ENCODE data around the gene GSN.

GRCh38 chr9:121281614-121282276 lies 13.8 kb downstream of the GSN start:
- TF ChIP-seq CHCHD3 (CRISPR knock-in tag; IDR thresholded peaks at IDR 0.05) (no peak), RAD21 (CRISPR knock-in tag; conservative IDR thresholded peaks at IDR 0.05 in 1 of 2, IDR thresholded peaks at IDR 0.05 in 1 of 2) (no peak), MECOM (CRISPR knock-in tag; IDR thresholded peaks at IDR 0.05) (no peak), SAP30 (IDR thresholded peaks at IDR 0.05; ENCODE audit: borderline replicate concordance, insufficient read depth, low read depth, low read length, poor library complexity, severe bottlenecking) (no peak), TCF7 (IDR thresholded peaks at IDR 0.05; ENCODE audit: borderline replicate concordance) (no peak)

Measured in K562 (cell line).